A549 treated with Mapracorat at 1 μM for 4 hours (cell line): ENCODE measurements around the gene CDK19. TPM values are rescaled to one million over a fixed set of nuclear protein-coding genes. Genes with fewer than 3 reads are reported as not detected.

Source experiments
- total RNA-seq: library from RNA; stranded (reverse); fragments of 200-300 nt; extraction: Qiagen RNA extraction; gene quantifications from 5 replicates; pipeline ENCODE4 v1.2.3, GENCODE V29; 2022

CDK19 gene
- 4.0 to 5.1 TPM (median 4.8 TPM) in 5 replicates for total RNA-seq

GRCh38 chr6:110815411-110816409, at the start of gene CDK19:
TSS of gene CDK19 (minus strand) at chr6:110815469. CDS start at chr6:110815136, 333 bp downstream.

Other genes with a start within 250 kb of the CDK19 start
- gene AMD1, start 59.3 kb upstream of the CDK19 start, total RNA-seq, result 148 to 165 TPM (median 154 TPM) in 5 replicates
- gene GTF3C6, start 143.2 kb upstream of the CDK19 start, total RNA-seq, result 88.5 to 101 TPM (median 96.2 TPM) in 5 replicates
- gene RPF2, start 166.6 kb upstream of the CDK19 start, total RNA-seq, result 25.3 to 36.8 TPM (median 29.9 TPM) in 5 replicates